ENCODE results near the gene DRC3. TPM values are rescaled to one million over a fixed set of nuclear protein-coding genes. Genes with fewer than 3 reads are reported as not detected.
"Not testable (repeated sequence)": the region's sequence is repeated elsewhere in the genome, so short reads cannot be mapped to it uniquely, and the experiment has no call there.

DRC3 gene
- total and polyA plus RNA-seq, 5 donors from 2014 or later, result not detected

GRCh38 chr17:17989081-17989480 lies 16.4 kb downstream of the DRC3 start:
- ATAC-seq (ENCODE audit: low read depth in 2 of 2), result no peak
- Mint-ChIP-seq H3K4me3 (no peak overlapping the region), H3K4me1 (no peaks in the 10 kb centered on the region), H3K36me3 (no peaks in the 10 kb centered on the region), H3K9me3 (no peaks in the 10 kb centered on the region), H3K27me3 (no peaks in the 10 kb centered on the region), H3K27ac (no peak overlapping the region)
- Histone ChIP-seq H3K4me3 (ENCODE audit: low read depth, low read length) (no peak overlapping the region), H3K27me3 (ENCODE audit: control insufficient read depth, insufficient read depth, low read length) (no peaks in the 10 kb centered on the region), H3K36me3 (ENCODE audit: control insufficient read depth, insufficient read depth, low read length) (no peaks in the 10 kb centered on the region), H3K9me3 (ENCODE audit: control insufficient read depth in 2 of 2, low read length in 2 of 2) (no peaks in the 10 kb centered on the region), H3K27ac (ENCODE audit: insufficient read depth, low read length, poor library complexity, severe bottlenecking) (no peak overlapping the region), H3K4me1 (ENCODE audit: control insufficient read depth, insufficient read depth, low read length, poor library complexity, severe bottlenecking) (no peaks in the 10 kb centered on the region)
- DNase-seq, result no peak

- Mint-ChIP-seq H3K4me3 (no peak overlapping the region), H3K9me3 (no peaks in the 10 kb centered on the region), H3K27ac (no peak overlapping the region), H3K27me3 (no peaks in the 10 kb centered on the region), H3K36me3 (no peaks in the 10 kb centered on the region), H3K4me1 (no peaks in the 10 kb centered on the region)
- no peak overlapping the region for H3K4me3 ChIP-seq (ENCODE audit: low read depth, low read length)
- no peaks in the 10 kb centered on the region for H3K36me3 ChIP-seq (ENCODE audit: control insufficient read depth, insufficient read depth, low read length)
- H3K27me3 ChIP-seq (ENCODE audit: control insufficient read depth, insufficient read depth, low read length), result no peaks in the 10 kb centered on the region
- no peak overlapping the region for H3K27ac ChIP-seq (ENCODE audit: insufficient read depth, low read length, poor library complexity, severe bottlenecking)
- H3K4me1 ChIP-seq (ENCODE audit: control insufficient read depth, insufficient read depth, low read length, poor library complexity, severe bottlenecking), result no peaks in the 10 kb centered on the region
- no peaks in the 10 kb centered on the region for H3K9me3 ChIP-seq (ENCODE audit: control insufficient read depth in 2 of 2, low read length in 2 of 2)
- ATAC-seq (ENCODE audit: low read depth in 2 of 2) (no peak), DNase-seq (no peak)
These were observed 17.0 kb downstream of the DRC3 start for GRCh38 chr17:17989618-17990017.

GRCh38 chr17:17990282-17990681 lies 17.6 kb downstream of the DRC3 start:
- ATAC-seq (ENCODE audit: low read depth in 2 of 2), result no peak
- Histone ChIP-seq H3K9me3 (ENCODE audit: control insufficient read depth in 2 of 2, low read length in 2 of 2) (no peaks in the 10 kb centered on the region), H3K36me3 (ENCODE audit: control insufficient read depth, insufficient read depth, low read length) (no peaks in the 10 kb centered on the region), H3K4me1 (ENCODE audit: control insufficient read depth, insufficient read depth, low read length, poor library complexity, severe bottlenecking) (no peaks in the 10 kb centered on the region), H3K4me3 (ENCODE audit: low read depth, low read length) (no peak overlapping the region), H3K27me3 (ENCODE audit: control insufficient read depth, insufficient read depth, low read length) (no peaks in the 10 kb centered on the region), H3K27ac (ENCODE audit: insufficient read depth, low read length, poor library complexity, severe bottlenecking) (no peak overlapping the region)
- no peaks in the 10 kb centered on the region for H3K27me3 Mint-ChIP-seq
- no peaks in the 10 kb centered on the region for H3K4me1 Mint-ChIP-seq
- DNase-seq, result no peak
- H3K4me3 Mint-ChIP-seq, result peak overlapping the region in 1 of 4 donors; percentile 85
- no peak overlapping the region for H3K27ac Mint-ChIP-seq
- no peaks in the 10 kb centered on the region for H3K9me3 Mint-ChIP-seq
- no peaks in the 10 kb centered on the region for H3K36me3 Mint-ChIP-seq

GRCh38 chr17:17993366-17993765 lies 20.7 kb downstream of the DRC3 start:
- no peak for DNase-seq
- H3K4me1 ChIP-seq (ENCODE audit: control insufficient read depth, insufficient read depth, low read length, poor library complexity, severe bottlenecking), result no peaks in the 10 kb centered on the region
- H3K27me3 ChIP-seq (ENCODE audit: control insufficient read depth, insufficient read depth, low read length), result no peaks in the 10 kb centered on the region
- no peak for ATAC-seq (ENCODE audit: low read depth in 2 of 2)
- no peaks in the 10 kb centered on the region for H3K4me1 Mint-ChIP-seq
- no peaks in the 10 kb centered on the region for H3K36me3 ChIP-seq (ENCODE audit: control insufficient read depth, insufficient read depth, low read length)
- H3K4me3 ChIP-seq (ENCODE audit: low read depth, low read length), result no peak overlapping the region
- no peak overlapping the region for H3K27ac ChIP-seq (ENCODE audit: insufficient read depth, low read length, poor library complexity, severe bottlenecking)
- H3K27ac Mint-ChIP-seq, result peak overlapping the region in 1 of 3 donors; percentile 59
- H3K36me3 Mint-ChIP-seq, result no peaks in the 10 kb centered on the region
- H3K4me3 Mint-ChIP-seq, result no peak overlapping the region
- H3K9me3 ChIP-seq (ENCODE audit: control insufficient read depth in 2 of 2, low read length in 2 of 2), result no peaks in the 10 kb centered on the region
- H3K9me3 Mint-ChIP-seq, result no peaks in the 10 kb centered on the region
- H3K27me3 Mint-ChIP-seq, result no peaks in the 10 kb centered on the region

- no peak overlapping the region for H3K27ac Mint-ChIP-seq
- H3K4me1 Mint-ChIP-seq, result no peaks in the 10 kb centered on the region
These were observed 21.2 kb downstream of the DRC3 start for GRCh38 chr17:17993852-17994251.

GRCh38 chr17:17994271-17995069 lies 21.8 kb downstream of the DRC3 start:
- no peaks in the 10 kb centered on the region for H3K9me3 ChIP-seq (ENCODE audit: control insufficient read depth in 2 of 2, low read length in 2 of 2)
- Mint-ChIP-seq H3K27me3 (no peaks in the 10 kb centered on the region), H3K9me3 (no peaks in the 10 kb centered on the region), H3K4me1 (no peaks in the 10 kb centered on the region), H3K4me3 (no peak overlapping the region), H3K36me3 (no peaks in the 10 kb centered on the region), H3K27ac (peak overlapping the region in 1 of 3 donors; percentile 39)
- no peaks in the 10 kb centered on the region for H3K4me1 ChIP-seq (ENCODE audit: control insufficient read depth, insufficient read depth, low read length, poor library complexity, severe bottlenecking)
- DNase-seq (peak in 1 of 3 donors; percentile 29), ATAC-seq (ENCODE audit: low read depth in 2 of 2) (peak in 1 of 2 donors; percentile 30)
- no peaks in the 10 kb centered on the region for H3K27me3 ChIP-seq (ENCODE audit: control insufficient read depth, insufficient read depth, low read length)
- no peak overlapping the region for H3K4me3 ChIP-seq (ENCODE audit: low read depth, low read length)
- no peak overlapping the region for H3K27ac ChIP-seq (ENCODE audit: insufficient read depth, low read length, poor library complexity, severe bottlenecking)
- H3K36me3 ChIP-seq (ENCODE audit: control insufficient read depth, insufficient read depth, low read length), result no peaks in the 10 kb centered on the region

More at GRCh38 chr17:17993852-17994251, 21.2 kb downstream of the DRC3 start:
- H3K27ac ChIP-seq (ENCODE audit: insufficient read depth, low read length, poor library complexity, severe bottlenecking), result no peak overlapping the region
- no peaks in the 10 kb centered on the region for H3K9me3 Mint-ChIP-seq
- DNase-seq (no peak), ATAC-seq (ENCODE audit: low read depth in 2 of 2) (no peak)
- H3K27me3 ChIP-seq (ENCODE audit: control insufficient read depth, insufficient read depth, low read length), result no peaks in the 10 kb centered on the region
- H3K27me3 Mint-ChIP-seq, result no peaks in the 10 kb centered on the region
- no peak overlapping the region for H3K4me3 ChIP-seq (ENCODE audit: low read depth, low read length)
- no peaks in the 10 kb centered on the region for H3K9me3 ChIP-seq (ENCODE audit: control insufficient read depth in 2 of 2, low read length in 2 of 2)
- no peaks in the 10 kb centered on the region for H3K4me1 ChIP-seq (ENCODE audit: control insufficient read depth, insufficient read depth, low read length, poor library complexity, severe bottlenecking)
- no peaks in the 10 kb centered on the region for H3K36me3 Mint-ChIP-seq
- H3K36me3 ChIP-seq (ENCODE audit: control insufficient read depth, insufficient read depth, low read length), result no peaks in the 10 kb centered on the region
- H3K4me3 Mint-ChIP-seq, result no peak overlapping the region

- not testable (repeated sequence) for H3K36me3 Mint-ChIP-seq; H3K36me3 ChIP-seq (ENCODE audit: control insufficient read depth, insufficient read depth, low read length); H3K9me3 ChIP-seq (ENCODE audit: control insufficient read depth in 2 of 2, low read length in 2 of 2); H3K27me3 ChIP-seq (ENCODE audit: control insufficient read depth, insufficient read depth, low read length); DNase-seq; H3K4me1 ChIP-seq (ENCODE audit: control insufficient read depth, insufficient read depth, low read length, poor library complexity, severe bottlenecking); H3K4me1 Mint-ChIP-seq; ATAC-seq (ENCODE audit: low read depth in 2 of 2); H3K4me3 Mint-ChIP-seq; H3K9me3 Mint-ChIP-seq; H3K27ac ChIP-seq (ENCODE audit: insufficient read depth, low read length, poor library complexity, severe bottlenecking); H3K4me3 ChIP-seq (ENCODE audit: low read depth, low read length); H3K27me3 Mint-ChIP-seq
- H3K27ac Mint-ChIP-seq, result peak overlapping the region in 1 of 3 donors; percentile 49
These were observed 23.2 kb downstream of the DRC3 start for GRCh38 chr17:17995887-17996286.

GRCh38 chr17:17998934-17999333 lies 26.3 kb downstream of the DRC3 start:
- no peak for ATAC-seq (ENCODE audit: low read depth in 2 of 2)
- H3K9me3 Mint-ChIP-seq, result no peaks in the 10 kb centered on the region
- H3K4me1 Mint-ChIP-seq, result no peaks in the 10 kb centered on the region
- H3K27me3 Mint-ChIP-seq, result no peaks in the 10 kb centered on the region
- no peak overlapping the region for H3K27ac Mint-ChIP-seq
- Histone ChIP-seq H3K4me3 (ENCODE audit: low read depth, low read length) (no peak overlapping the region), H3K4me1 (ENCODE audit: control insufficient read depth, insufficient read depth, low read length, poor library complexity, severe bottlenecking) (no peaks in the 10 kb centered on the region), H3K27ac (ENCODE audit: insufficient read depth, low read length, poor library complexity, severe bottlenecking) (no peak overlapping the region), H3K36me3 (ENCODE audit: control insufficient read depth, insufficient read depth, low read length) (no peaks in the 10 kb centered on the region), H3K27me3 (ENCODE audit: control insufficient read depth, insufficient read depth, low read length) (no peaks in the 10 kb centered on the region), H3K9me3 (ENCODE audit: control insufficient read depth in 2 of 2, low read length in 2 of 2) (no peaks in the 10 kb centered on the region)
- no peaks in the 10 kb centered on the region for H3K36me3 Mint-ChIP-seq
- no peak overlapping the region for H3K4me3 Mint-ChIP-seq
- DNase-seq, result no peak

All from CD4-positive, CD25-positive, alpha-beta regulatory T cell (primary cell).